M059J (cell line): ENCODE data around the gene SAMD5. TPM values are rescaled to one million over a fixed set of nuclear protein-coding genes. Genes with fewer than 3 reads are reported as not detected.

ENCODE experiments used
- DNase-seq: peaks from one replicate; pipeline ENCODE4 v3.0.0-alpha.2; 2012; ENCODE audit warnings: low read depth
- total RNA-seq: library from RNA; depleted of rRNA; stranded (reverse); fragments of >200 nt; shearing (Covaris generic); gene quantifications from 2 replicates; pipeline ENCODE4 v1.2.3, GENCODE V29; 2014; rRNA removed

Gene SAMD5
- total RNA-seq = 0.07 and 0.62 TPM in 2 replicates

DNA sequence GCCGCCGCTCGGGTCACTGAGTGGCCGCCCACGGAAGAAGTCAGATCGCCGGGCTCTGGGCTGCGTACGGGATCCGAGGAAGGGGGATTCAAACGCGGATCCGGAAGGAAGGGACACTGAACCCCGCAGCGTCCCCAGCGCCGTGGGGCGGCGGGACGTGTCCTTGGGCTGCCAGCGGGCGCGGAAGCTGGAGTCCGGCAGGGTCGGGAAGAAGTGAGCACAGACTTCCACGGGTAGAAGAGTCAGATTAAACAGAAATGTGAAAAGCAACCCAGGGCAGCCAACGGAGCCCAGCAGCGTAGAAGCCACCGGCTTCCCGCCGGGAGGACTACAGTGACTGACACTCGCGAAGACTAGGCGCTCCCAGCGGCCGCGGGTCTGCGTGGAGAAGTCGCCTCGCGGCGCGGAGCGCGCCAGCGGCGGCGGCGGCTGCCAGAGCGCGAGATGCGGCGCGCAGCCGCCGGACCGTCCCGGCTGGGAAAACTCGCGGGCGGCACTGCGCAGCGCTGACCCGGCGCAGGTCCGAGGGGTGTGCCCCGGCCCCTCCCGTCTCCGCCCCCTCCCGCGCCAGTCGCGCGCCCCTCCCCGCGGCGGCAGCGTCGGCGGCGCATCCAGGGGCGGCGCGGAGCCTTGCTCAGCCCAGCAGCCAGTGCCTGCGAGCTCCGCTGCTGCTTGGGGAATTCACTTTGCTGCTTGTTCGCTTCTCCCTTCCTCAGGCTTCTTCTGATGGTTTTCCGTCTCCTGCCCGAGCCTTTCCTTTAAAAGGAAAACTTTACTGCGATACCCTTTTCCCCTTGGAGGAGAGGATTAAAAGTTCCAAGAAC is at the start of gene SAMD5:
TSS of gene SAMD5 (plus strand) at position 649 of the 824 bp plus-strand sequence. CDS start 239 bp downstream, outside the sequence.
- DNase-seq = peak; percentile 66

- no peak for DNase-seq
These were observed 48.7 kb upstream of the SAMD5 start for GRCh38 chr6:147459780-147460179.

DNA sequence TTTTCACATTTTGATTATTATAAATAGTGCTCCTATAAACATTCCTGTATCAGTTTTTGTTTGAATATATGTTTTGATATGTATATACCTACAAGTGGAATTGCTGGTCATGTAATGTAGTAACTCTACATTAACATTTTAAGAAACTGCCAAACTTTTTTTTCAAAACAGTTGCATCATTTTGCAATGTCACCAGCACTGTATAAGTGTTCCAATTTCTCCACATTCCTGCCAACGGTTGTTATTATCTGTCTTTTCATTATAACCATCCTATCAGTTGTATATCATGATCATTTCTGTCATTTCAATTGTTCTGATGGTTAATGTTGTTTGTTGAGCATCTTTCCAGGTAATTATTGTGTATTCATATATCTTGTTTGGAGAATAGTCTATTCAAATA is 44.8 kb upstream of the SAMD5 start:
- DNase-seq = no peak

- DNase-seq = no peak
These were observed 41.1 kb upstream of the SAMD5 start for GRCh38 chr6:147467428-147467827.

- no peak for DNase-seq
These were observed 40.6 kb upstream of the SAMD5 start for GRCh38 chr6:147467886-147468285.

DNA sequence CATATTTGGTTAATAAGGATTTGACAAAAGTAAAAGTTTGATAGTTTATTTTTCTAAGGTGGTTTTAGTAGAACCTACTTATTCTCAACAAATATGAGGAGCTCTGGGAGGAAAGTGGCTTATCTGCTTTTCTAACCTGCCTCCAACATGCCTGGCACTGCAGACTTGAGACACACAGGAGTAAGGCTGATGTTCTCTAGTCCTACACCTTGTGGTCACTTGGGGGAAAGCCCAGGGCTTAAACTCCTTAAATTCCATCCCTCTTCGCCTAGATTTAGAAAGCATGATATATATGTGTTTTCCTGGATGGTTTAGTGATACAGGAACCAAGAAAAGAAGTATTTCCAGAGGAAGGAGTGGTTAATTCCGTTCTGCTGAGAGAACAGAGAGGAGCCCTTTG is 39.9 kb upstream of the SAMD5 start:
- DNase-seq = no peak

DNA sequence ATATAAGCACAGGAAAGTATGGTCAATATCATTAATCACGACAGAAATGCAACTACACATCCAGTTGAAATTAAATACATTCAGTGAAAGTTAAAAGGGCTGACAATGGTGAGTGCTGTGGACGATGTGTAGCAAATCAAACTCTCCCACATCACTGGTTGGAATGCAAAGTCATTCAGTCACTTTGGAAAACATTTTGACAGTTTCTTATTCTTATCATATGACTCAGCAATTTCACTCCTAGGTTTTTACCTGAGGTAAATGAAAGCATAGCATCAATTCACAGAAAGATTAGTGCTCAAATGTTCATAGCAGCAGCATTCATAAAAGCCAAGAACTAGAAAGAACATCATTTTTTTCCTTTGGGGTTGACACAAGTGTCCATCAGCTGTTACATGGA is 28.6 kb upstream of the SAMD5 start:
- peak; percentile 8 for DNase-seq

DNA sequence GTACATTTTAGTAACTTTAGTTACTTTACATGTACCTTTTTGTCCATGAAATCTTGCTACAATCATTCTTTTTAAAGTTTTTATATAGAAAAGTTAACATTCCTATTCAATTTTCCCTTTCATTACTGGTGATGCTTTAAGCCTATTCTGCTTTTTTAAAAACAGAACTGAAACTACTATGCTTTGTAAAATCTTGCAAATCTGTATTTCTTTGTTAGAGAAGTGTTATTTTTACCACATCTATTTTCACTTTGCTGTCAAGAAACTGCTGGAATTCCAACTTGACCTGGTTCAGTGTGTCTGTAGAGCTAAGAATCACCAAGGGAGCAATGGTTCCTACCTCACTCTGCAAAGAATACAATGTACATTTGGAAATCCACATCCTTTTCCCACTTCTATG is 21.8 kb upstream of the SAMD5 start:
- no peak for DNase-seq

GRCh38 chr6:147497472-147497871 is 11.0 kb upstream of the SAMD5 start:
- no peak for DNase-seq

GRCh38 chr6:147503587-147503986 is 4.9 kb upstream of the SAMD5 start:
- no peak for DNase-seq

- no peak for DNase-seq
These were observed 3.6 kb upstream of the SAMD5 start for GRCh38 chr6:147504848-147505247.

- DNase-seq = peak; percentile 53
These were observed 1.8 kb upstream of the SAMD5 start for GRCh38 chr6:147506704-147507114.

DNA sequence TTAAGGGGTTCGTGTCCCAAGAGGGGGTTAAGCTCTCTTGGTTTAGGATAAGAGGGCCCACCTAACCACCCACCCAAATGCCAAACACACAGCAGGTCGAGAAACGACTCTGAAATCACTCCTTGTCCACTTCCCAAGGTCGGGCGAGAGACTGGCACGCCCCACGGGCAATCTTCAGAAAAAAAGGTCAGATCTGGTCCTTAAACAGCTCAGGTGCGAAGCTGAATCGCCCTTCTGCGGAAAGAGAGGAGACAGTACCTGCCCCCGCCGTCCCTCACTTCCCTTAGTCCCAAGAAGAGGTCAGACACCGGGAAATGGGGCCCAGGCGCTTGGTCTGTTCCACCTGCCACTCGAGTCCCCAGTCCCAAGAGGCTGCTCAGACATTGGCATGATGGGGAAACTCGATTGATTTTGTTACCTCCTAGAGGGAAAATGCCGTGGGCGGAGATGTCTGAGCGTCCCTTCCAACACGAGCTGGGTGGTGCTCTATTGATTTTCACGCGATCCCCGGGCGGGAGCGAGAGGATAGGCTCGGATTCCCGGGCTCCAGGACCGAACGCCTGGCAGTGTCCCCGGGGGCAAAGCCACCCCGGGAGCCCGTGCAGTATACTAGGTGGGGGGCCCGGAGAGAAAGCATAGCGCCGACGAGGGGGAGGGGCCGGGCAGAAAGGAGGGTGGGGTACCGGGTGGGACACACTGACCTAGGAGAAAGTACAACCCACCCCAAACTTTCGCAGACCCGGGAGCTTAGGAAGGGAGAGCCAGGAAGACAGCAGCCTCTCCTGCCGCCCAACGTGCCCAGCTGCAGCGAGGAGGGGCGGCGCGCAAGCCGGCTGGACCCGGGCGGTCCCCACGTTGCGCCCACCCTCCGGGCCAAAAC is 1.1 kb upstream of the SAMD5 start:
- peak; percentile 29 for DNase-seq

GRCh38 chr6:147508866-147509608 is 547 bp downstream of the SAMD5 start:
- no peak for DNase-seq

- DNase-seq = no peak
These were observed 1.4 kb downstream of the SAMD5 start for GRCh38 chr6:147509891-147510290.

DNA sequence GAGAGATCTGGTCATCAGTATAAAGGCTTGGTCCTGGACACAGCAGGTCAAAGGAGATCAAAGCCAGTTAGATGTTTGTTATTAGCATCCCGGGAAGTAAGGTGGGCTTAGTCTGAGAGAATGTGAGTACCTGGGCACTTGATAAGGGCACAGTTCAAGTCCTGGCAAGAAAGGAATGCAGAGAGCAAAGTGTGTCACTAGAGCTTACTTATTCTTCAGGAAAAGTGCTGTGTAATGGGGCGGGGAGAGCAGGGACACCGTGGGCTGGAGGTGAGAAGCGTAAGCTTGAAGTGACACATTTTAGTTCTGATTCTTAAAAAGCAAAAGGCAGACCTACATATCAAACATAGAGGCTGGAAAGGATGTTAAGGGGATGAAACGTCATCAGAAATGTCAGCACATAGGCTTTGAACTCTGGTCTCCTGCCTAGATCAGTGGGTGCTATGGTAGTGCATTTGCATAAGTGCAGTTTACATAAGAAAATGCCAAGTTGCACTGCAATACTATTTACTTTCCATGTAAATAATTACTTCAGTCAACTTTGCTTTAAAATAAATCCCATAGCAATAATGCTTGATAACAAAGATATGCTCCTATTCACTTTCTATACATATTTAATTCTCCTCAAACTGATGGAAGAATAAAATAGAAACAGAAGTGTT is 2.6 kb downstream of the SAMD5 start:
- DNase-seq = no peak

DNA sequence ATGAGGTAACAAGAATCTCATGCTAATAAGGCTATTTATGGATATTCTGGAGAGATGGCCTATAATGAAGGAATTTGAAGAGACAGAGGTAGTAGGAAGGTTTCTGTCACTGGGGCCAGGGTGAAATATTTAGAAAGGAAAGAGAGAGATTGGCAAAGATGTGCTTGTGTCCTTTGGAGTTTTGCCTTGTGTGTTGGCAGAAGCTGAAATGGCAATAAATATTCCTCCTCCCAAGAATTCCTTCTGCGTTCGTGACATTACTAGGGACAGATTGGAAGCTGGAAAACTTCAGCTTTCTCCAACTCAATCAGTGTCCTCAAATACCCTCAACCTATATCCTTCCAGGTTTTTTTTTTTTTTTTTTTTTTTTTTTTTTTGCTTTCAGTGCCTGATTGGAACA is 6.3 kb downstream of the SAMD5 start:
- DNase-seq = no peak

GRCh38 chr6:147515327-147515726 is 6.8 kb downstream of the SAMD5 start:
- no peak for DNase-seq

DNA sequence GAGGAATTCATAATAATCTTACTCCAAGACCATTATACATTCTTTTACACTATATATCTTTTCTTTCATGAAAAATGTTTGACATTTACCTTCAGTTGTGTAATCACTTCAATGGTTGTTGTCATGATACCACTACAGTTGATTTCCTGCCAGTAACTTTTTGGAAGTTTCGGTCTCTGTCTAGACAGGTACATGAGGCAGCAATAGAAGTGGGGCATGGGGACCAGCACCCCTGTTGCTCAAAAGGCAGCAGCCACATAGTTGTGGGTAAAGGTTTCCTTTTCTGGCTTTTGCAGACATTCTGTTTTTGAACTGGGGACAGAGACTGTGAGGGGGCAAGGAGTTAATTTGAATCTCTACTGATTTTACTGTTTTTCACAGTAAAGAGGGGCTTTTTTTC is 14.1 kb downstream of the SAMD5 start:
- no peak for DNase-seq

DNA sequence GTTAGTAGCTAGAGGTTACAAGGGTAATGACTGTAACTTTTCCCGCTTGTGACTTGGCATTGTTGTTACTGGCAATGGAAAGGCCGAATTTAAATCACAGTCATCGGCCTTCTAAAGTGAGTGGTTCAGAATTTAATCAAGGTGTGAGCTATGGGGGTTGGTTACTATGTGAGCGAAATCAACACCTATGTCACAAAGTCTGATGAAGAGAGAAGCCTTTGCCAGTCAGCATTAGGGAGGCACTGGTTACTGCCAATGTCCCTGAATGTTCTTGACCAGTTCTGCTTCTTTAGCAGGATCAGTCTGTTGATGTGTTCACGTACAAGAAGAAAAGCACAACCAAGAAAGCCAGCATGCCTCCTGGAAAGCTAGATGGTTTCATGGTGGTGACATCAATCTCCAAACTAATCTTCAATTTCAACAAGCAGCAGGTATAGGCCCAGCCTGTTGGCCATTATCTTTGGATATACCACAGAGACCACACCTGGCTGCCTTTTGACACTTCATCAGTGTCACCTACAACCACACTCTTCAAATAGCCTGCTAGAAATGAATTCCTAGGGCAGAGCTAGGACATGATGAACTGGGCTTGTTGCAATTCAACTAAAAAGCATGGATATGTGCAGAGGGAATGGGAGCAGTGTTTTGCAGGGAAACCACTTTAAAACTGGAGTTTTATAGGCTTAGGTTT is 17.2 kb downstream of the SAMD5 start:
- DNase-seq = no peak

DNA sequence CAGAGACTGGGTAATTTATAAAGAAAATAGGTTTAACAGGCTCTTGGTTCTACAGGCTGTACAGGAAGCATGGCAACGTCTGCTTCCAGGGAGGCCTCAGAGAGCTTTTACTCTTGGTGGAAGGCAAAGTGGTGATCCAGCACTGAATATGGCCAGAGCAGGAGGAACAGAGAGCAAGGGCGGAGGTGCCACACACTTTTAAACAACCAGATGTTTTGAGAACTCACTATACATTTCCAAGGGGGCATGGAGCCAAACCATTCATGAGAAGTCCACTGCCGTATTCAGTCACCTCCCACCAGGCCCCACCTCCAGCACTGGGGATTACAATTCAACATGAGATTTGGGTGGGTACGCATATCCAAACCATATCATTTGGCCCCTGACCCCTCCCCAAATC is 18.7 kb downstream of the SAMD5 start:
- no peak for DNase-seq
